ENCODE data around the gene HCST.
"Not testable (repeated sequence)": the region's sequence is repeated elsewhere in the genome, so short reads cannot be mapped to it uniquely, and the experiment has no call there.

The HCST gene

DNA sequence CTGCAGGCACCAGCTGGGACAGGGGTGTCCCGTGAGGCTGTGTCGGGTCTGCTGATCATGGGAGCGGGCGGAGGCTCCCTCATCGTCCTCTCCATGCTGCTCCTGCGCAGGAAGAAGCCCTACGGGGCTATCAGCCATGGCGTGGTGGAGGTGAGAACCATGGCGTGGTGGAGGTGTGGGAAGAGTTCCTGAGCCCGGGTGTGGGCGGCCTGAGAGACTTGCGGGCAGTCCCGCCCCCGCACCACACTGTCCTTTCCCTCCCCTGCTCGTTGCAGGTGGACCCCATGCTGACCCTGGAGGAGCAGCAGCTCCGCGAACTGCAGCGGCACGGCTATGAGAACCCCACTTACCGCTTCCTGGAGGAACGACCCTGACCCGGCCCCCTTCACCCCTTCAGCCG lies 23.3 kb upstream of the HCST start:
- no peak for DNase-seq (ENCODE audit: low read depth in 2 of 2, low spot score in 1 of 2)

DNA sequence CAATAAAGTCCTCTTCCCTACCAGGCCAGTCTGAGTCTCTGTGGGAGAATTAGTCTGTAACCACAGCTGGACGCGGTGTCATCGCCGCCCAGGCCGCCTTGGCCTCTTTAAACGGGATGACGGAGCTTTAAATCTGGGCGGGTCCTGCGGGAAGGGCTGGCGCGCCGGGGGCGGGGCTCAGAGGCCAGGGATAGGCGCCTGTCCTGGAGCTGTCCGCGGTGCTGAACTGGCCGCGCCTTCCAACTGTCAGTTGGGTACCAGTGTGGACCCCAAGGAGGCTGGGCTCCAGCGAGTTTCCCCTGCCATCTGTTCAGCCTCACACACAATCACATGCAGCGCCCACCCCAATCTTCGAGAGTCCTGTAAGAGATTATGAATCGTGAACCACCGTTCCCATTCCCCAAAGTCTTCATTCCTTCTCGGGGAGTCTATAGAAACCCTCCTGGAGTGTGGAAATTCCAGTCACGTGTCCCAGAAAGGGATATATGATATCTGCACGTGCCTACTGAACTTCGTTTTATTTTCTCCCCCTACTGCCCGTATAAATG lies 22.5 kb upstream of the HCST start:
- no peak for DNase-seq (ENCODE audit: low read depth in 2 of 2, low spot score in 1 of 2)

DNA sequence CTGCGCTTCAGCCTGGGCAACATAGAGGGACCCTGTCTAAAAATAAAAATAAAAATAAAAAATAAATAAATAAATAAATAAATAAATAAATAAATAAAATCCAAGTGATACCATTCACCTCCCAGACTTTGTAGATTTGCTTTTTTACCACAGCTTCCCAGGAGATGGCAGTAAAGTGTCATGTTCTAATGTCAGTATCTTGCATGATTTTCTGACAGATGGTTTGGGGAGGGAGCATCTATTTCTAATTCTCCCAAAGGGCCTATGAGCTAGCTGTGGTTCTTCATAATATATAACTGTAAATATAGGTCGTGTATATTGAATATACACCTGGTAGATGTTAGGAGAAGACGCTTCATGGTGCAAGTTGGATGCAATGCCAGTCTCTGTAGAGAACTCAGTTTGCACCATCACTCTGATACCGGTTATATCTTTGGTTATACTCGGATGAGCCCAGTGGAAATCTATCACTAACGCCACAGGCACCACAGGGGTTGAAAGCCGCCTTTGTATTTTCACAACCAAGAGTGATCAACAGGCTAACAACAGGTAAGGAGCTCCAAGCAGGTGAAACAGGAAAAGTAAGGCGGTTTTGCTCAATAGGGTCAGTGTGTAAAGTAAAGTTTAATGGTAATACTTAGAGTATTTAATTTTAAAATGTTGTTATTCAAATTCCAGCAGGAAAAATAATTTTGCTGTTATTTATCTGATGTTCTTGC lies 20.1 kb upstream of the HCST start:
- DNase-seq (ENCODE audit: low read depth in 2 of 2, low spot score in 1 of 2) = no peak

DNA sequence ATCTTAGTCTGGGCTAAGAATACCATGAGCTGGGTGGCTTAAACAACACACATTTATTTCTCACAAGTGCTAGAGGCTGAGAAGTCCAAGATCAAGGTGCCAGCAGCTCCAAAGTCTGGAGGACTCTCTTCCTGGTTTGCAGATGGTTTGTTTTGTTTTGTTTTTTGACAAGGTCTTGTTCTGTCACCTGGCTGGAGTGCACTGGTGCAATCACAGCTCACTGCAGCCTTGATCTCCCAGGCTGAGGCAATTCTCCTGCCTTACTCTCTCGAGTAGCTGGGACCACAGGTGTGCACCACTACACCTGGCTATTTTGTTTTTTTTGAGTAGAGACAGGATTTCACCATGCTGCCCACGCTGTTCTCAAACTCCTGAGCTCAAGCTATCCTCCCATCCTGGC lies 18.4 kb upstream of the HCST start:
- no peak for DNase-seq (ENCODE audit: low read depth in 2 of 2, low spot score in 1 of 2)

DNA sequence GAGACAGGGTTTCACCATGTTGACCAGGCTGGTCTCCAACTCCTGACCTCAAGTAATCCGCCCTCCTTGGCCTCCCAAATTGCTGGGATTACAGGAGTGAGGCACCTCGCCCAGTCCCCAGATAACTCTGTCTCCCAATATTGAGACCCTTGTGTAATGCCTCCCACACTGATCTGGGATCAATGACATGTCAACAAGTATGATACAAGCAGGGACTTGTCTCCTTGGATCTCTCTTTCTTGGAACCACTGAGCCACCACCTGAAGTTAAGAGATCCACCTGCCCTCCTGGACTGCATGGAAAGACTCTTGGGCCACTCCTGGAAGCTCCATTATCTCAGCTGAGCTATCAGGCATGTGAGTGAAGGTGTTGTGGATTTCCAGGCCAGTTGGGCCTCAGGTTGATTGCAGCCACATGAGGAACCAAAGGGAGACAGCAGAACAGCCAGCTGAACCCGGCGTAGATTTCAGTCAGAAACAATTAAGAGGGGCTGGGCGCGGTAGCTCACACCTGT lies 17.0 kb upstream of the HCST start:
- no peak for DNase-seq (ENCODE audit: low read depth in 2 of 2, low spot score in 1 of 2)

DNA sequence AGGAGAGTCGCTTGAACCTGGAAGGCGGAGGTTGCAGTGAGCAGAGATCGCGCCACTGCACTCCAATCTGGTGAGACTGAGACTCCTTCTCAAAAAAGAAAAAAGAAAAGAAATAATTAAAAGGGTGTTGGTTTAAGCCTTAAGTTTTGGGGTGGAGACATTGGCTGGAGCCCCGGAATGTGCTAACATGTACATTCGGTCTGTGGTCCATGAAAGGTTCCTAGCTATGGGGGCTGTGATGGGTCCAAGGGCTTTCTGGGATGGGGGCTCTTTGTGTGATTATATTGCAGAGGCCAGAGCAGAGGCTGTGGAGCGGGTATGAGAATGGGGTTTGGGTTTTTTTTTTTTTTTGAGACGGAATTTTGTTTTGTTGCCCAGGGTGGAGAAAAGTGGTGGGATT lies 16.4 kb upstream of the HCST start:
- no peak for DNase-seq (ENCODE audit: low read depth in 2 of 2, low spot score in 1 of 2)

DNA sequence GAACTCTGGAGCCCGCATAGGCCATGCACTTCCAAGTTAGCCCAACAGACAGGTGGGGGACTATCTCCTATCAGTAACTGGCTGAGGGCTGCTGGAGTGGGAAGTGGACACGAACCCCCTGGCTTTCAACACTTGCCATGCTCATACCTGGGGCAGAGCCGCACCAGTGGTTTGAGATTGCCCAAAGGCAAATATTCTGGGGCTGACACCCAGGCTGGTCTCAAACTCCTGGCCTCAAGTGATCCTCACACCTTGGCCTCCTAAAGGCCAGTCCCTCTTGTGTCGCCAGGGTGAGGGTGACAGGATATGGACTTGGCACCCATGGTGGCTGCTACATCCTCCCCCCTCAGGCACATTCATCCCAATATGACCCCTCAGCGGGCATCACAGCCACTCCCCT lies 15.1 kb upstream of the HCST start:
- DNase-seq (ENCODE audit: low read depth in 2 of 2, low spot score in 1 of 2) = no peak

DNA sequence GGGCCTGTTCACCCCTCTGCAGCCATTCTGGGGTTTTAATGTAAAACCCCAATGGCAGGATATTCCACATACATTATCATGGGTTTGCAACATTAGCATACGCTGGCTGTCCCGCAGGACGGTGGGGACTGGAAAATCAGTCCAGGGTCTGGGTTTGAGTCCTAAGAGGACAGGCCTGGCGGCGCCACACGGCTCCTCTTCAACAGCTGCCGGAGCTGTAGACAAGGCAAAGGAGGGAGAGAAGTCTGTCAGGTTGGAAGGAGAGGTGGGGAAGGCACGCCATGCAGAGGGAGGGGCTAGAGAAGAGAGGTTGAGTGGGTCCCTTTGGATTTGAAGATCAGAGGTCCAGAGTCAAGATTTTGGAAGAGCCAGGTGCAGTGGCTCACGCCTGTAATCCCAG lies 13.9 kb upstream of the HCST start:
- no peak for DNase-seq (ENCODE audit: low read depth in 2 of 2, low spot score in 1 of 2)

DNA sequence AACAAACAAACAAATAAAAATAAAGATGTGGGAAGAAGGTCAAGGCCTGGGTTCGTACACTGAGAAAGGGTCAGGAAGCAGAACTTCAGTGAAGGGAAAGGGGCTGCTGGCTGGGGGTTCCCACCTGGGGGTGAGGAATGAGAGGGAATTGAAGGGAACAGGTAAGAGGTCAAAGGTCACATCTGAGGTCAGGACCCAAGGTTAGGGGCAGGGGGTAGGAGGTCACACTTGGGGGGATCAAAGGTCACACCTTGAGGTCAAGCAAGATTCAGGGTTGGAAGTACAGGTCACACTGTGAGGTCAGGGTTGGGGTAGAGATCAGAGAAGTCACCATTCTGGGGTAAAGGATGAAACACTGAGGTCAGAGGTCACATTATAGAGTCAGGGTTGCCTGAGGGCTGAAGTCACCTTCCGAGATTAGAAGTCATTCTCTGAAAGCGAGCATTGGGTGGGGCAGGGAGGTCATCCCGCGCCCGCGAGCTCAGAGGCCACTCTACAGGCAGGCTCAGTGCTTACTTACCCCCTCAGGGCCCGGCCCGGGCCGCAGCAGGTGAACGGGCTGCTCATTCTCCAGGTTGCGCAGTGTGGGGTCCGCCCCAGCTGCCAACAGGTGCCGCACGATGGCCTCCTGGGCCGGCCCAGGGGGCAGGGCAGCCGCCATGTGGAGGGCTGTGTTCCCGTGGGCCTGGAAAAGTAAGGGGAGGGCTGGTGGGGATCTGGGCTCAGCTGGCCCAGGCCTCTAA lies 12.8 kb upstream of the HCST start:
- no peak for DNase-seq (ENCODE audit: low read depth in 2 of 2, low spot score in 1 of 2)

DNA sequence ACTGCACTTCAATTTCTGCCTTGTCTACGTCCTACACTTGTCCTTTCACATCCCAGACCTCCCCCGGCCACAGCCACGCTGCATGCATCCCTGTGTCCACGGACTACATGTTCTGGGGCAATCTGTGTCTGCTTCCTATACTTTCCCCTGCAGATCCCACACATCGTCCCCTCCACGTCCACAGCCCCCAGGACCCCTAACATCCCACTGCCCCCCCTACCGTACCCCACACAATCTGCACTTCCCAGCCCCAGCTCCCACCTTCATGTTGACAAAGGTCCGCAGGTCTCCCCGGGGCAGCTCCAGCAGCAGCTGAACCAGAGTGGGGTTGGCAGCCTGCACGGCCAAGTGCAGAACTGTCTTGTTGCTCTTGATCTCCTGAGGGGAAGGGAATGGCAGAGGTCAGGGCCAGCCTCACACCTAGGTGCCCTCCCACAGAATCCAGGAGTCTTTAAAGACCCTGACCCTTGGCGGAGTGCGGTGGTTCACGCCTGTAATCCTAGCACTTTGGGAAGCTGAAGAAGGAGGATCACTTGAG lies 12.1 kb upstream of the HCST start:
- DNase-seq (ENCODE audit: low read depth in 2 of 2, low spot score in 1 of 2) = no peak

DNA sequence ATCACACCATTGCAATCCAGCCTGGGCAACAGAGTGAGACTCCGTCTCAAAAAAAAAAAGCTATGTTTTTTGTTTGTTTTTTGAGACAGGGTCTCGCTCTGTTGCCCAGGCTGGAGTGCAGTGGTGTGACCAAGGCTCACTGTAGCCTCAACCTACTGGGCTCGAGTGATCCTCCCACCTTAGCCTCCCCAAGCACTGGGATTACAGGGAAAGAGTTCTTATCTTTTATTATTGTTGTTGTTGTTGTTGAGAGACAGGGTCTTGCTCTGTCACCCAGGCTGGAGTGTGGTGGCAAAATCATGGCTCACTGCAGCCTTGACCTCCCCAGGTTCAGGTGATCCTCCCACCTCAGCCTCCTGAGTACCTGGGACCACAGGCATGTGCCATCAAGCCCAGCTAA lies 10.5 kb upstream of the HCST start:
- not testable (repeated sequence) for DNase-seq (ENCODE audit: low read depth in 2 of 2, low spot score in 1 of 2)

DNA sequence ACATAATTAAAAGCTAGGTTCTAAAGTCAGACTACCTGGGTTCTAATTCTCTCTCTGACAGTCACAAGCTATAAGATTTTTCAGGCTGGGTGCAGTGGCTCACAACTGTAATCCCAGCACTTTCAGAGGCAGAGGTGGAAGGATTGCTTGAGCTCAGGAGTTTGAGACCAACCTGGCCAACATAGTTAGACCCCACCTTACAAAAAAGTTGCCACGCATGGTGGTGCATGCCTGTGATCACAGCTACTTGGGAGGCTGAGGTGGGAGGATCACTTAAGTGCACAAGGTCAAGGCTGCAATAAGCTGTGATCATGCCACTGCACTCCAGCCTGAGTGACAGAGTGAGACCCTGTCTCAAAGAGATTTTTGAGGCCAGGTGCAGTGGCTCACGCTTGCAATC lies 8.0 kb upstream of the HCST start:
- no peak for DNase-seq (ENCODE audit: low read depth in 2 of 2, low spot score in 1 of 2)

DNA sequence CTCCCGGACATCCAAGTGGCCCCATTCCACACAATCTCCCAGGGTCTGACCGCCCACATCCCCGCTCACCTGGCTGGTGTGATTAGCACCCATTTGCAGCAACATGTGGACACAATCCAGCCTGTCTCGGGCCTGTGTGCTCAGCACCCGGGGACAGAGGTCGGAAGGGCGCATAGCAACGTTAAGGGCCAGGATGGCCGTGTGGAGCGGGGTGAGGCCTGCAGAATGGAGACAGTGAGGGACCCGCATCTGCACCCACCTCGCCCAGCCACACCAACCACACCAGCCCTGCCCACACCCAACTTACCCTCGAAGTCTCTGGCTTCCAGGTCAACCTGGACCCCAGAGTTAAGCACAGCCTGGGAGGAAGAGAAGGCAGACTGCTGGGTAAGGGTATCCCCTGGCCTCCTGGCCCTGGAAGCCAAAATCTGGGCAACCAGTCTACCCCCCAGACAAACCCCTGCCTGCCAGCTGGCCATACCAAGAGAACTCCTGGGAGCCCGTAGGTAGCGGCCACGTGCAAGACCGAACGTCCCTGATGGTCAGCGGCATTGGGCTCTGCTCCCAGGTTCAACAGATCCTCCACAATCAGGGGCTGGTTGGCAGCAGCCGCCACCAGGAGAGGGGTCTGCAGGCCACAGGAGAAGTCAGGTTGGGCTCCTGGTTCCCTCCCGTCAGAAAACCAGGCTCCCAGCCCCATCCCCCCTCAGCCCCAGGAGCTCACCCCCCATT lies 6.3 kb upstream of the HCST start:
- DNase-seq (ENCODE audit: low read depth in 2 of 2, low spot score in 1 of 2) = no peak

DNA sequence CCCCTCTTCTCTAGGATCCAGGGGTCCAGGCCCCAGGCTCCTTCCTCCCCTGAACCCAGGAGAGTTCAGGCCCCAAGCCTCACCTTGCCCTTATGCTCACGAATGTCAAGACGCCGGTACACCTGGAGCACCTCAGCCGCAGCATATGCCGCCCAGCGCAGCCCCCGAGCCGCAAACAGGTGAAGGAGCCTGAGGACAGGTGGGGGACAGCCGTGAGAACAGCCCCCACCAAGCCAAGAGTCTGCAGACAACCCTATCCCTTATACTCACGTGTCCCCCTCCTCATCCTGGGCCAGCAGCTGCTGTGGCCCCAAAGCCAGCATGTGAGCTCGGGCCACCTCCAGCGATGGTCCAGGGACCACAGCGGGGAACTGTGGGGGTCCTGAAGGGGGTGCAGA lies 5.7 kb upstream of the HCST start:
- no peak for DNase-seq (ENCODE audit: low read depth in 2 of 2, low spot score in 1 of 2)

DNA sequence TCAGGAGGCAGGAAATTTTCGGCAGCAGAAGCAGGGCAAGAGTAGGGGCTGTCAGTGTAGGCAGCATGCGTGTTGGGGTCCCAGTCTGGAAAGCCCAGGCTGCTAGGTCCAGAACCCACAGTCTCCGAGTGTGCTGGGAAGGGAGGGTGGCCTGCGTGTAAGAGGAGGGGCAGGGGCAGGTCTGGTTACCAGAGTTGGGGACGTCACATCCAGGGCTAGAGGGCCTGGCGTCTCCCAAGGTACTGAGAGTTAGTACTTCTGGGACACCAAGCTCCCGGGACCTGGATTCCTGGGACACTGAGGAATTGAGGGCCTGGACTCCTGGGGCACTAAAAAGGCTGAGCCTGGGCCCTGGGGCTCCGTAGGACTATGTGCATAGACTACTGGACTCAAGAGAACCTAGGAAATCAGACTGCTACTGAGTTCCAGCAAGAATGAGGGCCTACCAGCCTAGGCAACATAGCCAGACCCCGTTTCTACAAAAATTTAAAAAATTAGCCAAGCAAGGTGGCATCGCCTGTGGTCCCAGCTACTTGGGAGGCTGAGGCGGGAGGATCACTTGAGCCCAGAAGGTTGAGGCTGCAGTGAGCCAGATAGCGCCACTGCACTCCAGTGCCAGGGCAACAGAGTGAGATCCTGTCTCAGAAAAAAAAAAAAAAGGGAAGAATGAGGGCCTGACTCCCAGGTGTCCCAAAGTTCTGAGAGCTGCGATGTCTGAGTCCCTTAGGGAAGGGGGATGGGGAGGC lies 4.5 kb upstream of the HCST start:
- DNase-seq (ENCODE audit: low read depth in 2 of 2, low spot score in 1 of 2) = no peak

DNA sequence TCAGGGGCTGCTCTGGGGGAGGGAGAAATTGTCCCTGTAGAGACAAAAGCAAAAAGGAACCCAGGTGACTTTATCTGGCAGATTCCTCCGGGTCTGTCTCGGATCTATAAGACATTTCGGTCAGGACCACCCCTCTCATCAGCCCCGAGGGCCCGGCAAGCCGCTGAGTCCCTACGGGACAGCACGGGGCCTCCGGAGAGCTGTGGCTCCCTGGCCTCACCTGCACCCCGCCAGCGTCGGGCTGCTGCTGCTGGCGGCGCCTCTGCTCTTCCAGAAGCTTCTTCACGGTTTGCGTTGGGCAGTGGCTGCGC lies 3.9 kb upstream of the HCST start:
- DNase-seq (ENCODE audit: low read depth in 2 of 2, low spot score in 1 of 2) = no peak

DNA sequence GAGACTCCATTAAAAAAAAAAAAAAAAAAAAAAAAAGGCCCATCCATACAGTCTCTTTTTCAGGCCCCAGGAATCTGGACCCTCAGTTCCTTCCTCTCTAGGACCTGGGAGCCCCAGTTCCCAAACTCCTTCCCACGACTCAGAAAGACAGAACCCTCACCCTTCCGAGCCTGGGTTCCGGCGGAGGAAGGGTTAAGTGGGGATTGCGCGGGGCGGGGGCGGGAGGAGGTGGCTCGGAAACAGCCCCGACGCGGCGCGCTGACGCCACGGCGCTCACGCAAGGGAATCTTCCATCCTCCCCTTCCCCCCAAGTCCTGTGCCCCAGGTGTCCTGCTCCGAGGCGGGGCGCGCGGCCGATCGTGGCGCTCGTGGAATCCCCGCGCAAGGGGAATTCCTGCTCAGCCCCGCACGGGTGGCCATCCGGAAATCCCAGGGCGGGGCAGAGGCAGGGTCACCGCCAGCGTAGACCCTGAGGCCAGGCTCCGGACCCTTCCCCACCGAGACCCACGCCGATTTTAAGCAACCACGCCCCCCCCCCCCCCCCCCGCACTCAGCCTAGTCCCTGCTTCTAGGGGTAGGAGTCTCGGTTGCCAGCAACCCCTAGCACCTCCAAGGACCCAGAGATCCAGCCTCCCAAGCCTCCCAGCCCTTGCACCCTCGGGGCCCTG lies 2.6 kb upstream of the HCST start:
- peak; percentile 70 to 84 for DNase-seq (ENCODE audit: low read depth in 2 of 2, low spot score in 1 of 2)

DNA sequence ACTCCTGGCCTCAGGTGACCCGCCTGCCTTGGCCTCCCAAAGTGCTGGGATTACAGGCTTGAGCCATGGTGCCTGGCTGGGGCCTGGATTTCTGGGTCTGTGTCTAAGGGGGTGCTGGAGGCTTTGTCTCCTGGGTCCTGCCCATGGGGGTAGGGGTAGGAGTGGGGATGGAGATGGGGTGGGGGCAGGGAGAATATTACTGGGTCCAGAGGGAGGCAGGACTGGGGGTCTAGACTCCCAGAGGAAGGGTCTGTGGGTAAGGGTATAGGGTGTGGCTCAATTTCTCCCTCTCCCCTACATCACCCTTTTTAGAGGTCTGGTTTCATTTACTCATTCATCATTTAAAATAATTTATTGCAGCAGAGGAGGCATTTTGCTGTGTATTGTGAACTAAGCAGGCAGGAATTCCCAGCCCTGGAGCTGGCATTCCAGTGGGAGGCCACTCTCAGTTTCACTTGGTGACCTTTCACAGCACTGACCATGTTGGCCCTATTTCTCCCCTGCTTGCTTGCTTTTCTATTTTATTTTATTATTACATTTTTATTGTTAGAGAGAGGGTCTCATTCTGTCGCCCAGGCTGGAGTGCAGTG lies 1.2 kb upstream of the HCST start:
- DNase-seq (ENCODE audit: low read depth in 2 of 2, low spot score in 1 of 2) = no peak

DNA sequence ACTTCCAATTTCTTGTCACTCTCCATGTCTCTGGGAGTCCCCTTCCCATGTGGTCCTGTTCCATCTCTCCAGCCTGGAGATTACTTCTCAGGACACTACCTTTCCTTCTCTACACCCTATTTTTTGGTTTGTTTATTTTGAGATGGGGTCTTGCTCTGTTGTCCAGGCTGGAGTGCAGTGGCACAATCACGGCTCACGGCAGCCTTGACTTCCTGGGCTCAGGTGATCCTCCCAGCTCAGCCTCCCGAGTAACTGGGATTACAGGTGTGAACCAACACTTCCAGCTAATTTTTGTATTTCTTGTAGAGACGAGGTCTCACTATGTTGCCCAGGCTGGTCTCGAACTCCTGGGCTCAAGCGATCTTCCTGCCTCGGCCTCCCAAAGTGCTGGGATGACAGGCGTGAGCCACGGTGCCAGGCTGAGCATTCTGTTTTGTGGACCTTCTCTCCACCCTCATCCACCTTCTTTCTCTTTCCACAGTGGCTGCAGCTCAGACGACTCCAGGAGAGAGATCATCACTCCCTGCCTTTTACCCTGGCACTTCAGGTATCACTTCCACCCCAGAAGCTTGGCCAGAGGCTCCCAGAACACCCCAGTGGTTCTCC lies 644 bp downstream of the HCST start:
- DNase-seq (ENCODE audit: low read depth in 2 of 2, low spot score in 1 of 2) = no peak
